Hepatocyte (in vitro differentiated cells): ENCODE results near the gene SLC35G1. TPM values are rescaled to one million over a fixed set of nuclear protein-coding genes. Genes with fewer than 3 reads are reported as not detected.

Experiments
- DNase-seq: peaks from one replicate; pipeline ENCODE4 v3.0.0-alpha.2; 2016; ENCODE audit warnings: low spot score
- H2AFZ ChIP-seq: fragments of 200-600 bp; sonication (generic); 2 replicates; pipeline ENCODE4 v1.6.0; 2016; ENCODE audit warnings: antibody characterized with exemption, mild to moderate bottlenecking
- H3K27ac ChIP-seq: fragments of 200-600 bp; sonication (generic); 2 replicates; pipeline ENCODE4 v1.5.1; 2016; ENCODE audit warnings: mild to moderate bottlenecking
- H3K27me3 ChIP-seq: fragments of 200-600 bp; sonication (generic); 2 replicates; pipeline ENCODE4 v1.6.1; 2016
- H3K36me3 ChIP-seq: fragments of 200-600 bp; sonication (generic); replicated peaks from 2 replicates; pipeline ENCODE4 v1.5.1; 2016; ENCODE audit warnings: low read depth; ENCODE audit not compliant: insufficient read depth
- H3K4me1 ChIP-seq: fragments of 200-600 bp; sonication (generic); 2 replicates; pipeline ENCODE4 v1.5.1; 2016; ENCODE audit warnings: mild to moderate bottlenecking, moderate library complexity; ENCODE audit not compliant: insufficient read depth
- H3K4me2 ChIP-seq: fragments of 200-600 bp; sonication (generic); 2 replicates; pipeline ENCODE4 v1.6.0; 2016
- H3K4me3 ChIP-seq: fragments of 200-600 bp; sonication (generic); 2 replicates; pipeline ENCODE4 v1.5.1; 2016; ENCODE audit warnings: mild to moderate bottlenecking
- H3K79me2 ChIP-seq: fragments of 200-600 bp; sonication (generic); 2 replicates; pipeline ENCODE4 v1.6.0; 2017; ENCODE audit warnings: mild to moderate bottlenecking
- H3K9me2 ChIP-seq: fragments of 200-600 bp; sonication (generic); replicated peaks from 2 replicates; pipeline ENCODE4 v1.6.0; 2017; ENCODE audit warnings: mild to moderate bottlenecking; ENCODE audit not compliant: insufficient read depth
- H3K9me3 ChIP-seq: fragments of 200-600 bp; sonication (generic); 2 replicates; pipeline ENCODE4 v1.5.1; 2016; ENCODE audit warnings: low read depth, mild to moderate bottlenecking
- H4K20me1 ChIP-seq: fragments of 200-600 bp; sonication (generic); 2 replicates; pipeline ENCODE4 v1.6.0; 2016; ENCODE audit warnings: mild to moderate bottlenecking; ENCODE audit not compliant: insufficient read depth, poor library complexity, severe bottlenecking
- CTCF ChIP-seq: fragments of 200-600 bp; sonication (generic); IDR thresholded peaks from 2 replicates; pipeline ENCODE4 v1.5.1; 2016; ENCODE audit warnings: antibody characterized with exemption, mild to moderate bottlenecking; ENCODE audit not compliant: poor library complexity
- EZH2 ChIP-seq: fragments of 200-600 bp; sonication (generic); IDR thresholded peaks from 2 replicates; pipeline ENCODE4 v1.6.1; 2016; ENCODE audit warnings: antibody characterized with exemption, mild to moderate bottlenecking, borderline replicate concordance
- EZH2phosphoT487 ChIP-seq: fragments of 200-600 bp; sonication (generic); IDR thresholded peaks from one replicate; pipeline ENCODE4 v1.6.1; 2018; ENCODE audit warnings: antibody characterized with exemption, mild to moderate bottlenecking, low read depth, moderate library complexity; ENCODE audit not compliant: unreplicated experiment, severe bottlenecking
- whole genome bisulfite sequencing: methylation state at CpG from one replicate; pipeline ENCODE4 v1.1.6; 2016; ENCODE audit warnings: low lambda C conversion rate; ENCODE audit errors: missing lambda C conversion rate; 5-methylcytosine and 5-hydroxymethylcytosine counted together
- polyA plus RNA-seq: library from polyadenylated mRNA; unstranded; fragments of >200 nt; fragmentation: Nextera tagmentation; extraction: Ambion mirVana; gene quantifications from 2 replicates; pipeline ENCODE4 v1.2.1, GENCODE V29; 2016
- total RNA-seq: library from RNA; depleted of rRNA; stranded (reverse); fragments of >200 nt; gene quantifications from 2 replicates; pipeline ENCODE4 v1.2.3, GENCODE V29; 2014

Gene SLC35G1
- total and polyA plus RNA-seq, 2 experiments from 2014 or later: 12.7 to 19.1 TPM

GRCh38 chr10:93912444-93912843 is 18.7 kb downstream of the SLC35G1 start:
- Histone ChIP-seq H3K27me3 (no peaks in the 10 kb centered on the region), H3K4me2 (peak overlapping the region; percentile 67), H3K79me2 (no peaks in the 10 kb centered on the region), H2AFZ (no peak overlapping the region), H3K9me3 (no peaks in the 10 kb centered on the region), H3K4me3 (no peak overlapping the region), H3K36me3 (no peaks in the 10 kb centered on the region), H3K4me1 (peaks cover 2% of the 10 kb centered on the region), H4K20me1 (no peaks in the 10 kb centered on the region), H3K27ac (peak overlapping the region; percentile 28), H3K9me2 (no peaks in the 10 kb centered on the region)
- no peak for DNase-seq
- WGBS: 67% methylated on average over 2 of the region's 2 CpGs
- TF ChIP-seq EZH2 (no peak), EZH2phosphoT487 (no peak), CTCF (no peak)

- Histone ChIP-seq H3K27ac (no peak overlapping the region), H3K9me2 (no peaks in the 10 kb centered on the region), H2AFZ (no peak overlapping the region), H3K4me3 (no peak overlapping the region), H3K9me3 (no peaks in the 10 kb centered on the region), H3K79me2 (no peaks in the 10 kb centered on the region), H3K4me1 (peaks cover 5% of the 10 kb centered on the region), H3K36me3 (no peaks in the 10 kb centered on the region), H3K4me2 (no peak overlapping the region), H3K27me3 (no peaks in the 10 kb centered on the region), H4K20me1 (no peaks in the 10 kb centered on the region)
- no peak for DNase-seq
- WGBS: 84% methylated on average over 3 of the region's 3 CpGs
- TF ChIP-seq EZH2phosphoT487 (no peak), EZH2 (no peak), CTCF (no peak)
These were observed 19.9 kb downstream of the SLC35G1 start for GRCh38 chr10:93913706-93914105.

GRCh38 chr10:93915598-93915997 is 21.8 kb downstream of the SLC35G1 start:
- H3K27ac ChIP-seq: no peak overlapping the region
- H3K9me3 ChIP-seq: no peaks in the 10 kb centered on the region
- no peaks in the 10 kb centered on the region for H3K9me2 ChIP-seq
- no peak overlapping the region for H2AFZ ChIP-seq
- no peak for DNase-seq
- no peak overlapping the region for H3K4me2 ChIP-seq
- WGBS: 91% methylated on average over 6 of the region's 6 CpGs
- no peaks in the 10 kb centered on the region for H3K79me2 ChIP-seq
- H3K27me3 ChIP-seq: no peaks in the 10 kb centered on the region
- no peak overlapping the region for H3K4me3 ChIP-seq
- H3K4me1 ChIP-seq: peaks cover 5% of the 10 kb centered on the region
- TF ChIP-seq CTCF (no peak), EZH2phosphoT487 (no peak), EZH2 (no peak)
- no peaks in the 10 kb centered on the region for H3K36me3 ChIP-seq
- no peaks in the 10 kb centered on the region for H4K20me1 ChIP-seq
